ENCODE measurements around the gene ZSCAN12. TPM values are rescaled to one million over a fixed set of nuclear protein-coding genes. Genes with fewer than 3 reads are reported as not detected.
"Not testable (repeated sequence)": the region's sequence is repeated elsewhere in the genome, so short reads cannot be mapped to it uniquely, and the experiment has no call there.

The ZSCAN12 gene
- total and polyA plus RNA-seq, 2 experiments from 2014 or later, result 2.0 to 7.3 TPM

- no peak for TF ChIP-seq REST (IDR thresholded peaks at IDR 0.05; ENCODE audit: unreplicated experiment)
- TF ChIP-seq CREB1 (CRISPR knock-in tag; IDR thresholded peaks at IDR 0.05; ENCODE audit: low read depth), result no peak
- TF ChIP-seq ZNF114 (CRISPR knock-in tag; IDR thresholded peaks at IDR 0.05), result no peak
- TF ChIP-seq POLR2AphosphoS5 (IDR thresholded peaks at IDR 0.05; ENCODE audit: low read depth), result no peak
- TF ChIP-seq EZH2phosphoT487 (IDR thresholded peaks at IDR 0.05; ENCODE audit: unreplicated experiment), result no peak
- TF ChIP-seq, protein P1, sequence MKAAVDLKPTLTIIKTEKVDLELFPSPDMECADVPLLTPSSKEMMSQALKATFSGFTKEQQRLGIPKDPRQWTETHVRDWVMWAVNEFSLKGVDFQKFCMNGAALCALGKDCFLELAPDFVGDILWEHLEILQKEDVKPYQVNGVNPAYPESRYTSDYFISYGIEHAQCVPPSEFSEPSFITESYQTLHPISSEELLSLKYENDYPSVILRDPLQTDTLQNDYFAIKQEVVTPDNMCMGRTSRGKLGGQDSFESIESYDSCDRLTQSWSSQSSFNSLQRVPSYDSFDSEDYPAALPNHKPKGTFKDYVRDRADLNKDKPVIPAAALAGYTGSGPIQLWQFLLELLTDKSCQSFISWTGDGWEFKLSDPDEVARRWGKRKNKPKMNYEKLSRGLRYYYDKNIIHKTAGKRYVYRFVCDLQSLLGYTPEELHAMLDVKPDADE (IDR thresholded peaks at IDR 0.05), result no peak
- TF ChIP-seq EZH2 (IDR thresholded peaks at IDR 0.05; ENCODE audit: low read depth, unreplicated experiment), result no peak
Observed at GRCh38 chr6:28368522-28368921, 31.0 kb downstream of the ZSCAN12 start (continued).

GRCh38 chr6:28365590-28365989, 34.0 kb downstream of the ZSCAN12 start:
- not testable (repeated sequence) for H3K79me2 ChIP-seq (replicated peaks; ENCODE audit: insufficient read depth); H4K20me1 ChIP-seq (replicated peaks; ENCODE audit: insufficient read depth); H3K4me1 Mint-ChIP-seq; H3K4me3 ChIP-seq; H3K27me3 Mint-ChIP-seq (ENCODE audit: insufficient read depth, low read depth, poor library complexity); H3F3A ChIP-seq (replicated peaks; ENCODE audit: low read depth); H3K27ac Mint-ChIP-seq; ATAC-seq; H3K36me3 ChIP-seq (ENCODE audit: insufficient read depth); H3K27me3 ChIP-seq (ENCODE audit: insufficient read depth); DNase-seq (ENCODE audit: low spot score); H3K9me2 ChIP-seq (ENCODE audit: insufficient read depth); H3K4me2 ChIP-seq; H3K9me3 Mint-ChIP-seq; H3K27ac ChIP-seq (ENCODE audit: low read depth); H3K4me3 Mint-ChIP-seq; H2AFZ ChIP-seq; H3K4me1 ChIP-seq (ENCODE audit: insufficient read depth)
- peaks cover 27% of the 10 kb centered on the region for H3K36me3 Mint-ChIP-seq (ENCODE audit: low read depth)

DNA sequence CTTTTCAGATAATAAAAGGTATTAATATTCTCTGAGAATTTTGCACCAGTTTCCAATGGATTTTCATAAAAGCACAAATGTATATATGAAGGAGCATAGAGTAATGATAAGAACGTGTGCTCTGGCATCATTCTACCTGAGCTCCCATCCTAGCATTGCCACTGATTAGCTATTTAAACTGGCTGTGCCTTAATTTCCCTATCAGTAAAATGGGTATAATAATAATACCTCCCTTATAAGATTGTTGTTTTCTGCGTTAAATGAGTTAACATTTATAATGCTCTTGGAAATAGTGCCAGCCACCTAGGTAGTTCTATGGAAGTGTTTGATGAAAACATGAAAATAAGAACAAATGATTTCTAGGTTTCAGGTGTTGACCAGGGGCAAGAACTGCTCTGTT, 38.6 kb downstream of the ZSCAN12 start:
- Histone ChIP-seq H3K9me2 (ENCODE audit: insufficient read depth) (no peaks in the 10 kb centered on the region), H3K4me1 (ENCODE audit: insufficient read depth) (0 out of 2 replicates have a peak, but pooled peaks cover 4% of the 10 kb centered on the region), H2AFZ (no peak overlapping the region), H3K36me3 (ENCODE audit: insufficient read depth) (no peaks in the 10 kb centered on the region; the same call in 1 of the 2 replicates), H4K20me1 (replicated peaks; ENCODE audit: insufficient read depth) (peaks cover 3% of the 10 kb centered on the region; the same call in 1 of the 2 replicates), H3K4me2 (no peak overlapping the region), H3K4me3 (no peak overlapping the region), H3F3A (replicated peaks; ENCODE audit: low read depth) (no peaks in the 10 kb centered on the region), H3K27ac (ENCODE audit: low read depth) (no peak overlapping the region), H3K27me3 (ENCODE audit: insufficient read depth) (no peaks in the 10 kb centered on the region), H3K79me2 (replicated peaks; ENCODE audit: insufficient read depth) (0 out of 2 replicates have a peak, but pooled peaks cover 6% of the 10 kb centered on the region)
- Mint-ChIP-seq H3K27ac (no peak overlapping the region), H3K36me3 (ENCODE audit: low read depth) (peaks cover 29% of the 10 kb centered on the region), H3K27me3 (ENCODE audit: insufficient read depth, low read depth, poor library complexity) (peaks cover 2% of the 10 kb centered on the region), H3K9me3 (peaks cover 8% of the 10 kb centered on the region; the same call in 2 of the 3 replicates), H3K4me1 (peaks cover 5% of the 10 kb centered on the region), H3K4me3 (no peak overlapping the region)
- ATAC-seq, result no peak
- no peak for DNase-seq (ENCODE audit: low spot score)
- TF ChIP-seq EZH2phosphoT487 (IDR thresholded peaks at IDR 0.05; ENCODE audit: unreplicated experiment) (no peak), ZNF114 (CRISPR knock-in tag; IDR thresholded peaks at IDR 0.05) (no peak), JUNB (IDR thresholded peaks at IDR 0.05; ENCODE audit: unreplicated experiment) (no peak), REST (IDR thresholded peaks at IDR 0.05; ENCODE audit: unreplicated experiment) (no peak), EZH2 (IDR thresholded peaks at IDR 0.05; ENCODE audit: low read depth, unreplicated experiment) (no peak), NANOG (IDR thresholded peaks at IDR 0.05; ENCODE audit: borderline replicate concordance) (no peak)

Measured in GM23338 (cell line).